NCI-H345 treated with DMSO at 0.1 percent for 48 hours (cell line): ENCODE data around the gene UBE2E2.

Source experiments
- DNase-seq: peaks from one replicate; lab custom pipeline; 2025; ENCODE audit not compliant: unreplicated experiment; lab: John Stamatoyannopoulos, UW

The UBE2E2 gene

DNA sequence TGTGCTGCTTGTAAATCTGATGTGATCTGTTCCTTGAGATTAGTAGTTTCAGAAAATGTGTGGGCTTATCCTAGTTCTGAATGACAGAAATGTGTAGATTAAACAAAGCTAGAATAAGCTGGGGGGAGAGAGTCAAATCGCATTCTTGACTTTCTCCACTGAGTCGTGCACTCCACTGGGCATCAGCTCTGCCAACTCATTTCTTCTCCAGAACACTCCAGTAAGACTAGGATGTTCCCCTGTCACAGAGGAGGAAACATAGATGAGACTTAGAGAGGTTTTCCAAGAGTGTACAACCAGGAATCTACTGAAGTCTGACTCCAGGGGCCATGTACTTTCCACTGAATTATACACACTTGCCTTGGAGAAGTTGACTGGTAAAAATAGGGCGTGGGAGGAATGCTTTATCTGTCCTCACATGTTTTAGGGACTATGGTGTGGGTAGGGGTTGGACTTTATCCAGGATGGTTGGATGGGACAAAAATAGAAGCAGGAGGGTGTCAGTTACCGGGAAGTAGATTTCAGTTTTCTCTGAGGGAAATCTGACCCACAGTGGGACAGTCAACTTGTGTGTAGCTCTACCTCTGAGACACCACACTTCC is 298.2 kb downstream of the UBE2E2 start:
- DNase-seq, result no peak

DNA sequence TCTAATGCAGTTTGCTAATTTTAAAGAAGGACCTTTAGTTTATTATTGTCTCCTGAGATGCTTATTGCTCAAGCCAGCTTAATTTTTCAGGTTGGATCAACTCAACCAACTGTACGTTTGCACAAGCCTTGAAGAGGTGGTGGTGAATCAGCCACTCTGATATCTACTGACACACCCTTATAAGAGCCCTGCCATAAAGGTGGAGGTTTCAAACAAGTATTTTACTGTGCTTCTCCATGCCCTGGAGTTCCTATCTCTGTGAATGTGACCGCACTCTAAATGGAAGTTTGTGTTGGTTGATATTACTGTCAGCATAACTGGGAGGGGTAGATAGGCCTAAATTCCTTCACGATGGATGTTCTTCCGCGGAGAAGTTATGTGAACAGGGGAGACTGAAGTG is 305.3 kb downstream of the UBE2E2 start:
- DNase-seq, result no peak

DNA sequence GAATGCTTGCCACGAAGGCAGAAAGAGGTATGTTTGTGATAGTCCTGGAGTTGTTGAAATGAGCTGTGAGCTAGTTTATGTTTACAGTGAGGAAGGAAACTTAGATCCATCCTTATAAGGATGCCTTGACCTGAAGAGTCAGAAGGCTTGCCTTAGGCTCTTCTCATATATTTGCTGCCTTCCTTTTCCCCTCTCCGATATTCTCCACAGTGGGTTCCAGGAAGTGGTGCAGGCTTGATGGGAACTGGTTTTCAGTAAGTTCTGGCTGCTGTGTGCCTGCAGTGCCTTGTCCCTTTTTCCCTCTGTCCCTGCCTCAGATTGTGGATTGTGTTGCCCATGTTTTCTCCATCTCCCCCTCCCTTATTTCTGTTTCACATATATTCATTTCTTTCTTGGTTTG is 315.3 kb downstream of the UBE2E2 start:
- DNase-seq, result no peak

DNA sequence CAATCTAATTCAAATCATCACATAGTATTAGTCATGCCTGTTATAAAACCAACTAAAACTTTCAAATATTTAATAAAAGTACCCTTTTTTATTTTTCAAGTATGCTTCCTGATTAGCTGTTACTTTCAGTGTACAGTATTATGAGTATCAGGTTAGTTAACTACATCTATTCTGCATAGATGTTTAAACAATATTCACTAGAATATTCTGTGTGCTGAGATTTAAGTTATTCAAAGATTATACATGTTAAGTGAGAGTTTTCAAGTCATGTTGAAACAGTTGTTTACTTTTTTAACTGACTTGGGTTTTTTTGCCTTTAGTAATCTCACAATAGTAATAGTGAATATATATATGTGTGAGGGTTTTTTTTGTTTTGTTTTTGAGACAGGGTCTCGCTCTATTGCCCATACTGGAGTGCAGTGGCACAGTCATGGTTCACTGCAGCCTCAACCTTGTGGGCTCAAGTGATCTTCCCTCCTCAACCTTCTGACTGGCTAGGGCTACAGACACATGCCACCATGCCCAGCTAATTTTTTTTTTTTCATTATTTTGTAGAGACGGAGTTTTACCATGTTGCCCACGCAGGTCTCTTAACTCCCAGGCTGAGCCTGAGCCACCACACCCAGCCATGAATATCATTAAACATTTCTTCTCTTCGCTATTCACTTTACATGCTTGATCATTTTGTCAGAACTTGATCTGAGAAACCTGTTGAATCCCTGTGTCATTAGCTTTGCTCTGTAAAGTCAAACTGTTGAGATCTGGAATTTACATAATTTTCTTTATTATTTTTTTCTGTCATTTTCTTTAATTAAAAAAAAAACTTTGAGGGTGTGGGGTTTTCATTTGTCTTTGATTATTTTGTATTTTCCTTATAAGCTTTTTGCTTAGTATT is 316.4 kb downstream of the UBE2E2 start:
- no peak for DNase-seq

DNA sequence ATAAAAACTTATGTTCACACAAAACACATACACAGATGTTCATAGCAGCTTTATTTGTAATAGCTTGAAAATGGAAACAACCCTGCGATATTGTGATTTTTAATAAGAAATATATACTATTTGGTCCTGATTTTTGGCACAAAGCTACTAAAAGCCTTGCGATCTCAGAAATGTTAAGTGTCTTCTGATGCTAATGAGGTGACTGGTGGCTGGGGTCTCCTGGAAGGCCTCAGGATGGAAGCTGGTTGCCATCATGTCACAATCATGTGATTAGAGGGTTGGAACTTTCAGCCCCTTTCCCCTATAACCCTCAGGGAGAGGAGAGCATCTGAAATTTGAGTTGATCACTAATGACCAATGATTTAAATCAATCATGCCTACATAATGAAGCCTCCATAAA is 324.2 kb downstream of the UBE2E2 start:
- no peak for DNase-seq

DNA sequence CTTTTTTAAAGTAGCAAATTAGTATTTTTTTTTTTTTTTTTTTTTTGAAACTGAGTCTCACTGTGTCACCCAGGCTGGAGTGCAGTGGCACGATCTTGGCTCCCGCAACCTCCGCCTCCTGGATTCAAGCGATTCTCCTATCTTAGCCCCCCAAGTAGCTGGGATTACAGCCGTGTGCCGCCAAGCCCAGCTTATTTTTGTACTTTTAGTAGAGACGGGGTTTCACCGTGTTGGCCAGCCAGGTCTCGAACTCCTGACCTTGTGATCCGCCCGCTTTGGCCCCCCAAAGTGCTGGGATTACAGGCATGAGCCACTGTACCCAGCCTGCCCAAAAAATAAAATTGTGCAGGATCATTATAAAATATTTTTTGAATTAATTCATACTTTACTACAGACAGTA is 330.5 kb downstream of the UBE2E2 start:
- DNase-seq, result no peak

DNA sequence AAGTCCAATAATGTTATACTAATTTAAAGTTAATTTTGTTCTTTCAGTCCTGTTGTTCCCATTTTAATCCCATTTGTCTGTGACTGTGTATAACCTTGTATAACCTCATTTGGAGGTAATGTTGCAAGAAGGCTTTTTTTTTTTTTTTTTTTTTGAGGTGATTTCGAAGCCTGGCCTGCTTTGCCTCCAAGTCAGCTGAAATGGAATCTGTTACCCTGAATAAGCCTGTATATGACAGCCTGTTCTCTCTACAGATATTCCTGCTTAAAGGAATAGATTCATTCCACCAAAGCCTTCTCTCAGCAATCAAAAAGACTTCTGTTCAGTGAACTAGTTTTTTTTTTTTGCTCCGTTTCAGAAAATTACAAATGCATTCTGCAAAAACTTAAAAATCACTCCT is 330.9 kb downstream of the UBE2E2 start:
- no peak for DNase-seq

DNA sequence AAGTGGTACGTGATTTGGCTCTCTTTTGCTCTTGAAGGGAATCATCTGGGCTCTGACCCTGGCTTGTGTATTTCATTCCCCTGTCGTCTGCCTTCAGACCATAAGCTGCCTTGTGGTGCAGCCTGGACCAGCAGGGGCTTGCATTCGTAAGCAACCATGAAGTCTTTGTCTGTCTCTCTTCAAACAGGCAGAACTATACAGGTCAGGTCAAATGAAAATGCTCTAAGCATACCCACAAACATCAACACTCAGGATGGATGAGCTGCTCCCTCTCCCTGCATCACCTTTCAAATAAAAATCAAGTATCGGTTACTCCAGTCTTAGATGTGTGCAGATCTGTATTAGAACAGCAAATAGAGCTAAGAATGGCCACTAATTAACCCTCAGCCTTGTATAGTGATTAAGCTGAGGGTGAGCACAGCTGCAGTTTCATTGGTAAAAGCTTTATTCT is 334.0 kb downstream of the UBE2E2 start:
- DNase-seq, result no peak

DNA sequence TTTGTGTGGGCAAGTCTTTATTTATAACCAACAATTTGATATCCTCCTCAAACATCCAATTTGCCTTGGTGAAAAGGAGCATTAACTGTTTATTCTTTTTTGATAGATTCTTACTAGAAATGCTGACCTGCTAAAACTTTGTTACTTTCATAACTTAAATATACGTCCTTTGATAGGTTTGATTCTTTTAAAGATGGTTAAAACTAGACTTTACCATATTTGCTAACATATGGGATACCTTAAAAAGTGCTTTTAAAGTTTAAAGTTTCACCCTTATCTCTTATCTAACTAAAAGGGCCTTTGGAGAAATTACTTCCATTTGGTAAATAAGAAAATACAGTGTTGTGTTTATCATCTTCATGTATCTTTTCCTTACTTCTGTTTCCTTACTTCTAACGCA is 336.1 kb downstream of the UBE2E2 start:
- no peak for DNase-seq

DNA sequence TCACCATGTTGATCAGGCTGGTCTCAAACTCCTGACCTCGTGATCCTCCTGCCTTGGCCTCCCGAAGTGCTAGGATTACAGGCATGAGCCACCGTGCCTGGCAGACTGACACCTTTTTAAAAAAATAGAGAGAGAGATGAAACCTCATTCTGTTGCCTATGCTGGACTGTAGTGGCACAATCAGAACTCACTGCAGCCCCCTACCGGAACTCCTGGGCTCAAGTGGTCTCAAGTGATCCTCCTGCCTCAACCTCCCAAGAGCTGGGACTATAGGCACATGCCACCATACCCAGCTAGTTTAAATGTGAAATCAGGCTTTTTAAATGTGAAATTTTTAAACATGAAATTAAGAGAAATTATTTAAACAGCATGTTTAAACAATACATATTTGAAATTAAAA is 337.5 kb downstream of the UBE2E2 start:
- DNase-seq, result no peak

DNA sequence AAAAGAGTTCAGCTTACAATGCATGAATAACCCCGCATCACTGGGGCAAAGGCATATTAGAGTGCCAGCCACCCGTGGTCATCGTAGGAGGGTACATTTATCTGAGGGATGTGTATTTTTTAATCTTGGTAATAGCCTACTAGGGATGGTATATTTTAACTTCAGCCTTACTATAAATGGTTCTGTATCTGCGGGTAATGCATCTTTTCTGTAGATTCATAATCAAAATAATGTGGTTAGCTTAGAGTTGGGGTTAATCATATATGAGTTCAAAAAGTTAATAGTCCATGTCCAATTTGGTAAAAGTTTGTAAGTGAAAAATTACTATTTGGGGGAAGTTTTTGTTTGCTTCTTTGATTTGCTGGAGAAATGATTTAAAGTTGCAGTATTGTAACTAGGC is 339.0 kb downstream of the UBE2E2 start:
- no peak for DNase-seq

DNA sequence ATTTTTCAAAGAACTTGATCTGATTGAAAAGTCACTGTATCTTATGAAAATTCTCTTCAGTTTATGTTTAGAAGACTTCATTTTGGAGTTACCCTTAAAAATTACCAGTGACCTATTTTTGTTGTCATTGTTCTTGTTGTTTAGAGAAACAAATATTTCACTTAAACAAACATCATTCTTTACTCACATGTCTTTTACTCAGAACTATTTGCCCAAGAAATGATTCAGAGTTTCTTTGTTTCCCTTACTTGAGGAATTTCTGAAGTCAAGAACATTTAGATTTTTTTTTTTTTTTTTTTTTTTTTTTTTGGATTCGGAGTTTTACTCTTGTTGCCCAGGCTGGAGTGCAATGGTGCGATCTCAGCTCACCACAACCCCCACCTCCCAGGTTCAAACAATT is 343.1 kb downstream of the UBE2E2 start:
- DNase-seq, result no peak

DNA sequence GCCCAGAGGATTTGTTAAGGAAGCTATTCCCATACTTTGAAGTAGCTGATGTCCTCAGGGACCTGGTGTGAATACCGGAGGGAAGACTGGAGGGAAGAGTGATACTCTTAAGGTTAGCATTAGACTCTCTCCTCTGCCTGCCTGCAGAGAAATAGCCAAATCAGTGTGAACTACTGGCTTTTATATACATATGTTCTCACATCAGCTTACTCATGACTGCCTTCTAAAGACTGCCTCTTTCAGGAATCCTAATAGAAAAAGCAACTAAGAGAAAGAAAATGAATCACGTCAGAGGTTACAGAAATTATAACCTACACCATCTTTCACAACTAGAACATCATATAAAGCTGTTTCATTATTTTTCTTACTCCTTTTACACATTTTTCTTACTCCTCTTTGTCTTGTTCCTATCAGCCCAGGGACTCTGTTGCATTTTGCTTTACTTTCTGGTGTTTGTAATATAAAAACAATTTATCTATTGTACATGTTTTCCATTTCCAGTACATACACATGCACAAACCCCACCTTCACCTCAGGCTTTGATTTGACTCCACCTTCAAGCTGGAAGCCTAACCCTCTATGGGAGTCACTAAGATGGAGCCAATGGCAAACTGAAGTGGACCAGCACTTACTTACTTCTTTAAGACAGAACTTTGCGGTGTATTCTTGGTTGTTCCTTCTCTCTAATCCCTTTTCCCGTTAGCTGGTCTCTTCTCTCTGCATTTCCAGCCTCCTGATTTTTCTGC is 345.0 kb downstream of the UBE2E2 start:
- DNase-seq, result no peak

DNA sequence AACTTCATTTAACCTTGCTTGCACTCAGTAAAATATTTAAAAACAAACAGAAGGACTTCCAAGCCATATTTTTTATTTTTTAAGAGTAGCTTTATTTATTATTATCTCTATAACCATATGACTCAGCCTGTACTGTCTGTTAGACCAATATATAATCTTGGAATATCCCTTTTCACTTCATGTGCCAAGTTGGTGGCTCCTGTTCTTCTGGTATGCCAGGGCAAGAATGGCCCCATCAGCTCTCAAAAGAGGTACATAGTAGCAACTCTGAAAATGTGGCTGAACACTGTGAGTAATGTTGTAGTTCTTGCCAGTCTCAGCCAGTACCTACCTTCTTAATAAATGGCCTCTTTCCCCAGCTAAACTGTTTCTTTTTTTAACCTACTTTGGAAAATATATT is 345.6 kb downstream of the UBE2E2 start:
- no peak for DNase-seq

DNA sequence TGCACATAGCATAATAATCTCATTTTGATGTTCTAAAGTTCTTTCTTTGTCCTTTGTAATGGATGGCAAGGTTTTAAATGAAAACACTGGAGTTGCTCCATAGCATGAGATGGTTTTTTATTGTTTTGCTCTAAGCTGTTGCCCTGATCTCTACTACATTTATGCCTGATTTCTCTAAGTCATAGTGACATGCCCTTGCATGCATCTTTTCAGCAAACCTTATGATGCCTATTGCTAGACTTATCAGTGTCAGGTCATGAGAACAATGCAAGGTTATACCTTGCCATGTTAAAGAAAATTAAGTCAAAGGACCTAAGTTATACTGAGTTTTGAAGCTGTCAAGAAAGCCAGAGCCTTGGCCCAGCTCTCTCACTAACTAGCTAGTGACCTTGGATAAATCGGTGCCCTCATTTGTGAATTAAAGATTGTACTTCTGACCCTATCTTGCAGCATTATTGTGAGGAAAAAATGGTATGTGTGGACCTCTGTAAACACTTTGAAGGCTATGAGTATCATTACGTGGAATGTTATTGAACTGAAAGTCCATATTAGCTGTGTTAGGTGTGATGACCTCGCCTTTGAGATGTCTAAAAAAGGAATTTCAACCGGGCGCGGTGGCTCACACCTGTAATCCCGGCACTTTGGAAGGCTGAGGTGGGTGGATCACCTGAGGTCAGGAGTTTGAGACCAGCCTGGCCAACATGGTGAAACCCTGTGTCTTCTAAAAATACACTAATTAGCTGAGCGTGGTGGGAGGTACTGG is 346.2 kb downstream of the UBE2E2 start:
- DNase-seq, result no peak

DNA sequence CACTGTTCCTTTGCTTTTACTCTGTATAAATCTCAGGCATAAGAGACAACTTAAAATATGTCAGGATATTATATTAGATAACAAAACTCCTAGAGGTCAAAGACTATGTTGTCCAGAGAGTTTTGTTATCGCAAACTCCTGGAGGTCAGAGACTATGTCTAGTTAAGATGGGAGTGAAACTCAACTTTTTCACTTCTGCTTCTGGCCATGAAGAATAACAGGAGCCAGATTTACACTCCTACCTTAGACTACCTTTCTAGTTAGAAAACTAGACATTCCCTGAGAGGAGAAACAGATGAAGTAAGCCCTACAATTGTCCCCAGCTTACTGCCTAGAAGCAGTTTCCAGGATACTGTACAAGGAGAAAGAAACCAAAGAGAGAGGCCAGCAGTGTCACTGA is 347.3 kb downstream of the UBE2E2 start:
- DNase-seq, result no peak

DNA sequence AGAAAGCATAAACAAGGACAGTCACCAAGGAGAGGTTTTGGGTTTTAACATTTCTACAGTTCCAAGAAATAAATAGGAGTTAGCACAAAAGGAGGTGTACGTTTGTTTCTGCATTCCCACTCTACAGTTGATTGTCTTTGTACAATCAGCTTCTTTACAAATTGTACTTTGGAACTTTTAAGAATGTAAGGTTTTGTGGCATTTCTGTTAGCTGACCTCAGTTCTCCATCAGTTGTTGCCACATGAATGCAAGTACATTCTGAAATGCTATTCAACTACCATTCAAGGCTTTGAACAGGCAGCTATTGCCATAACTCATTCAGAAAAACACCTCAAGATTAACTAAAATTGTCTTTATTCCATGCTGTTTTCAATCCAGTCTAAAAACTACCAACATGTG is 349.4 kb downstream of the UBE2E2 start:
- DNase-seq, result no peak

DNA sequence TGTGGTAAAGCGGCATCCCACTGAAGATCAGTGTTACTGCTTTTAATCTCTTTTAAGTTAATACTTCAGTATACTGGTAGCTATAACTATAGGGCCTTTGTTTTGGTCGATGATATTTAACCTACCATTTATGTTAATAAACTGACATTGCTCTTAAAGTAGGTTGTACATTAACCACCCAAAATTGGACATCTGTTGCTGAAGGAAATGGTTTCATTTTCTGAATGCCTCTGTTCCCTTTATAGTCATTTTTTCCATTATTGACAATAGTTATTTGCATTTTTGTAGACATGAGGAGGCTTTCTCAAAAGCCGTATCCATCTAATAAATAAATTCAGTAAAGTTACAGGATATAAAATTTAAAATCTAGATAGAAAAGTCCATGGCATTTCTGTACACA is 350.2 kb downstream of the UBE2E2 start:
- DNase-seq, result no peak

DNA sequence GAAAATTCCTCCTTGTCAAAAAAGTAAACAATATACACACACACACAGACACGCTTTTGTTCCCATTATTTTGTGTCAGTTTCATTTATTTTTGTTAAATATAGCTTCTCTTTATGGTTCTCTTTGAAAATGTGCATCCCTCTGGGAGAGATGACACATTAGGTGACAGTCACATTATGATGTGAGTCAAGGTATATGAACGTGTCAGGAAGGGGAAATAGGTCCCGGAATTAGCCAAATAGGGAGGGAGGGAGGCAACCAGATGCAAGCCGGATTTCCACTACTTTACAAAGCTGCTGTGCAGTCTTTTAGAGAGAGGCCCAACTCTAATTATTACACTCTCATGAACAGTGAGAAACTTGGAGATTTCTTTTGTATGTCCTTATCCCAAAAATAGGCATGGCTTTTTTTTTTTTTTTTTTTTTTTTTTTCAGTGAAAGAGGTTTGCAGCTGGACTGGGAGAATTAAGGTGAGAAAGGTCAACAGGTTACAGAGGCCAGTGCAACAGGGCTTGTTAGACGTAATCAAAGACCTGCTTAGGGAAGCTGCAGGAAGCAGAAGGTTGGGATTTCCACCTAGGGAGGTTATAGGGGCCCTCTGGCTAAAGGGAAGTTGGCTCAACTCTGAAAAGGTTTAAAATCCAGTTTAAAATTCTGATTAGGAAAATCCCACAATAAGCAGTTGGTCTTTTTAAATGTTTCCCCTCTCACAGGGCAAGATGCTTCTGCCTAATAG is 362.1 kb downstream of the UBE2E2 start:
- DNase-seq, result no peak

DNA sequence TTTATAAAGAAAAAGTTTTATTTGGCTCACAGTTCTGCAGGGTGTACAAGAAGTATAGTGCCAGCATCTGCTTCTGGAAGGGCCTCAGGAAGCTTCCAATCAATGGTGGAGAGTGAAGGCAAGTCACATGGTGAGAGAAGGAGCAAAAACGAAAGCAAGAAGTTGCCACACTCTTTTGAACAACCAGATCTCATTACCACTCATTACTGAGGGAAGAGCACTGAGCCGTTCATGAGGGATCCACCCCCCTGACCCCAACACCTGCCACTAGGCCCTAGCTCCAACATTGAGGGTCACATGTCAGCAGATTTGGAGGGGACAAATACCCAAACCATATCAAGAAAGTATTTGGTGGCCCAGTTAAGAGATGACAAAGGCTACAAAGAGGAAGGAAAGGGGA is 363.4 kb downstream of the UBE2E2 start:
- DNase-seq, result no peak

DNA sequence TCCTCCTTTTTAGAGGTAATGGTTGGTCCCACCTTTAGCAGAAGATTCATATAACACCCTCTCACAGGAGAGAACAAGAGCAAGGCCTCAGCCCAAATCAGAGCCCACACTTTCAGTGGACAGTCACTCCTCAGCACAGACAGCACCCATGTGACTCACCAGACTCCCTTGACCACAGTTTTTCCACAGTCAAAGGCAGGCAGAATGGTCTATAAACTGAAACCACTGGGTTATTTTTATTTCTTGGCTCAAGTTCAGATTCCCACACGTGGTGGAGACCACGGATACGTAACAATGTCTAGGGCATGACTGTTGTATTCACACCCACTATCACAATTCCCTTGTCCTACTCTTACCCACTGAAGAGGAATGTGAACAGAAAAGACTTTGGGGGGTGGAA is 364.8 kb downstream of the UBE2E2 start:
- DNase-seq, result no peak
